GM19395 (cell line): Measurements from ENCODE around the gene NEU1.
"Not testable (repeated sequence)": the region's sequence is repeated elsewhere in the genome, so short reads cannot be mapped to it uniquely, and the experiment has no call there.

Experiments used
- ATAC-seq: cut with Tn5 transposase; IDR thresholded peaks from one replicate; pipeline ENCODE4 v1.9.1; 2021; ENCODE audit warnings: mild to moderate bottlenecking, moderate library complexity; ENCODE audit not compliant: unreplicated experiment

The NEU1 gene

GRCh38 chr6:31822036-31822821 is 40.4 kb downstream of the NEU1 start:
- ATAC-seq: peak; percentile 35

GRCh38 chr6:31821301-31822035 is 41.2 kb downstream of the NEU1 start:
- ATAC-seq: peak; percentile 48

GRCh38 chr6:31820399-31820798 is 42.2 kb downstream of the NEU1 start:
- ATAC-seq: not testable (repeated sequence)

GRCh38 chr6:31819871-31820299 is 42.7 kb downstream of the NEU1 start:
- no peak for ATAC-seq

GRCh38 chr6:31817929-31818511 is 44.6 kb downstream of the NEU1 start:
- ATAC-seq: not testable (repeated sequence)

GRCh38 chr6:31817133-31817928 is 45.3 kb downstream of the NEU1 start:
- ATAC-seq: not testable (repeated sequence)

GRCh38 chr6:31815025-31815838 is 47.4 kb downstream of the NEU1 start, which contains the start of the genes HSPA1A and HSPA1L:
TSS of gene HSPA1A (plus strand) at chr6:31815543. CDS start at chr6:31815757, 214 bp downstream.
TSS of gene HSPA1L (minus strand) at chr6:31815283. CDS start at chr6:31811972, 3,311 bp downstream.
- no peak for ATAC-seq

- ATAC-seq: no peak
Measured at GRCh38 chr6:31814677-31815024, 48.0 kb downstream of the NEU1 start.

- no peak for ATAC-seq
Measured at GRCh38 chr6:31813465-31813849, 49.2 kb downstream of the NEU1 start.

- no peak for ATAC-seq
Measured at GRCh38 chr6:31811645-31812044, 51.0 kb downstream of the NEU1 start.

- ATAC-seq: not testable (repeated sequence)
Measured at GRCh38 chr6:31808599-31808998, 54.0 kb downstream of the NEU1 start.
